Activated CD8-positive, alpha-beta T cell treated with anti-CD3 and anti-CD28 coated beads, Interleukin-2, amount 10 ng/mL, durations not matched to agents 7 days and 5 days (primary cell): ENCODE data around the gene TMEM18. TPM values are rescaled to one million over a fixed set of nuclear protein-coding genes. Genes with fewer than 3 reads are reported as not detected.

Source experiments
- ATAC-seq: fragments of 150-1000 bp; cut with Tn5 transposase; one replicate; pipeline ENCODE4 v1.10.0; 2021; ENCODE audit warnings: moderate library complexity
- CTCF ChIA-PET: fragments of 350-600 bp; sonication (Branson Sonifier 250); formaldehyde crosslinking; loops from one replicate; lab custom pipeline; 2021; ENCODE audit warnings: antibody characterized with exemption; lab: Charles Lee
- POLR2A ChIA-PET: fragments of 350-600 bp; sonication (Branson Sonifier 250); formaldehyde crosslinking; loops from one replicate; lab custom pipeline; 2021; ENCODE audit warnings: antibody characterized with exemption; lab: Charles Lee
- DNase-seq: peaks from one replicate; pipeline ENCODE4 v3.0.0-alpha.2; 2020
- H3K27ac Mint-ChIP-seq: one replicate; pipeline ENCODE4 v1.8.0; 2021; ENCODE audit warnings: mild to moderate bottlenecking, mixed read lengths
- H3K27me3 Mint-ChIP-seq: one replicate; pipeline ENCODE4 v1.8.0; 2021; ENCODE audit warnings: low read depth, mixed read lengths
- H3K36me3 Mint-ChIP-seq: one replicate; pipeline ENCODE4 v1.8.0; 2021; ENCODE audit warnings: low read depth, mixed read lengths
- H3K4me1 Mint-ChIP-seq: one replicate; pipeline ENCODE4 v1.8.0; 2021; ENCODE audit warnings: low read depth, mixed read lengths
- H3K4me3 Mint-ChIP-seq: one replicate; pipeline ENCODE4 v1.8.0; 2021; ENCODE audit warnings: mild to moderate bottlenecking, mixed read lengths
- H3K9me3 Mint-ChIP-seq: one replicate; pipeline ENCODE4 v1.8.0; 2022; ENCODE audit warnings: mixed read lengths; ENCODE audit not compliant: insufficient read depth
- total RNA-seq, 2 experiments: library from RNA; stranded (reverse); gene quantifications; one replicate each; pipeline ENCODE4 v1.2.3, GENCODE V29; 2021

TMEM18 gene
- 10 to 100 TPM; 31.1 to 32.0 TPM for total RNA-seq

DNA sequence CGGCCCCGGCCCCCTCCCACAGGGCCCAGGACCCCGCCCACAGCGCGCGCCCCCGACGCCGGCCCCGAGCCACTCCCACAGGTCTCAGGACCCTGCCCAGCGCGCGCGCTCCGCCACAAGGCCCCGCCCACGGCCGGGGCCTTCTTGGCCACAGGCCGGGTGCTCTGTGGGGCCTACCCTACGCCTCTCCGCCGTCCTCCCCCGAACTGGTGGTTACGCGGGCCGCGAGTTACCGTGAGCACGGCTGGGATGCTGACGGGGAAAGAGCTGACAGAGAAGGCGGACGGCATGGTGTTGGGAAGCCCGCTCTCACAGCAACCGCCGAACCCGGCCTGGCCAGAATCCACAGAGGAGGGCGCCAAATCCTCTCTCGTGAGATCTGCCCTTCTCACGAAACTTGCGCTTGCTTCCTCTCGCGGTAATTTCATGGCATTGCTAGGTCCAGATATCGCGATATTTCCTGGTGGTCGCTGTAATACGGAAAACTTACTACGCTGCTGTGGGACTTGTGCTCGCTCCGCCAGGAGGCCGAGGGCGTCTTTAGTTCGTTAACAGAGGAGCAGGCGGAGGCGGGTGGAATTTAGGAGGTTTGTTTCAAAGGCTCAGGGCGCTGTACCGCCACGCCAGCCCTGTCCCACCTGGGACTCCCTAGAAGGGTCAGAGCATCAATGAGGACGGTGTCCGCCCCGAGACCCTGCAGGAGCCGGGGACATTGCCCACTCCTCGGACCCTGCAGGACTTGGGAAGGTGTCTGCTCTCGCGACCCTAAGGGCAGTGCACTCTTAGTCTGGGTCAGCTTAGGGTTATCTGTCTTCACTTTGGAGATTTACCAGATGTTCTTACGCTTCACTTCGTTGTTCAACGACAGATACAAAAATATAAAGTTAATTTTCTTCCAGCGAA is at the start of gene TMEM18:
Gene TMEM18, minus strand, starts transcription at position 351 of the 903 bp plus-strand sequence. Its CDS starts 61 bp downstream, at position 290.
- ChIA-PET CTCF (interaction anchor here (1.7 kb wide), 1 partner anchor 10 kb away, joined by 4 read pairs; no protein-coding TSS in a partner anchor), POLR2A (interaction anchor here (1.1 to 1.7 kb wide), 3 partner anchors 11 to 297 kb away, joined by 3 to 5 read pairs (median 5); no protein-coding TSS in a partner anchor)
- Mint-ChIP-seq H3K9me3 (no peaks in the 10 kb centered on the region), H3K27me3 (no peaks in the 10 kb centered on the region), H3K4me1 (peaks cover 42% of the 10 kb centered on the region), H3K27ac (peak within 1 kb of the TSS; percentile 99), H3K36me3 (peaks cover 59% of the 10 kb centered on the region), H3K4me3 (peak within 1 kb of the TSS; percentile 96)
- ATAC-seq (peak; percentile 69), DNase-seq (peak; percentile 94)

DNA sequence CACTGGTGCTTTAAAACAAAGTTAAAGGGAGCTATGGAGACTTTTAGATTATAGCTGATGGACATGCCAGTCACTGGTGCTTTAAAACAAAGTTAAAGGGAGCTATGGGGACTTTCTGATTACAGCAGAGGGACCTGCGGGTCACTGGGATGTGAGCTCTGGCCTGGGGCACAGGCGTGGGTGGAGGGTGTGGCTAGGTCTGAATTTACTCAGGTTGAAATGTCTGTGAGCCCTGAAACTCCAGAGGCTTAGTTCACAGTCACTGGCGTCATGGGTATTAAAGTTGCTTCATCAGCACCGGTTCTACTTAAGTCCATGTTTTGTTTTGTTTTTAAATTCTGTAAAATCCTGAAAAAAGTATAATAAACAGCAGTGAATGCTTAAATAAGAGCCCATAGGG is 49.0 kb upstream of the TMEM18 start:
- peaks cover 17% of the 10 kb centered on the region for H3K27me3 Mint-ChIP-seq
- ChIA-PET POLR2A (interaction anchor here (1.1 kb wide), 1 partner anchor 14 kb away, joined by 3 read pairs; no protein-coding TSS in a partner anchor), CTCF (interaction anchor here (1.0 to 1.3 kb wide), 2 partner anchors 11 to 415 kb away, joined by 3 read pairs; no protein-coding TSS in a partner anchor)
- ATAC-seq (no peak), DNase-seq (no peak)
- H3K9me3 Mint-ChIP-seq: no peaks in the 10 kb centered on the region
- no peak overlapping the region for H3K4me3 Mint-ChIP-seq
- H3K27ac Mint-ChIP-seq: no peak overlapping the region
- H3K4me1 Mint-ChIP-seq: no peaks in the 10 kb centered on the region
- no peaks in the 10 kb centered on the region for H3K36me3 Mint-ChIP-seq

DNA sequence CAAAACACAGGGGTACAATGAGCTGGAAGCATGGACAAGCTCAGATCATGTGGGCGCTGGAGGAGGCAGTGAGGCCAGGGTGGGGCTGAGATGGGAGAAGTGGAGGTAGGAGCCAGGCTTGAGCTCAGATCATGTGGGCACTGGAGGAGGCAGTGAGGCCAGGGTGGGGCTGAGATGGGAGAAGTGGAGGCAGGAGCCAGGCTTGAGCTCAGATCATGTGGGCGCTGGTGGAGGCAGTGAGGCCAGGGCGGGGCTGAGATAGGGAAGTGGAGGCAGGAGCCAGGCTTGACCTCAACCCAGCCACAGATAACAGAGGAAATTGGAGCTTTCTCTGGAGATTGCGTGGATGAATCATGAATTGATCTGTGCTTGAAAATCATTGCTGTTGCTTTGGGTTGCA is 48.3 kb upstream of the TMEM18 start:
- Mint-ChIP-seq H3K27me3 (peaks cover 19% of the 10 kb centered on the region), H3K9me3 (no peaks in the 10 kb centered on the region), H3K4me3 (no peak overlapping the region), H3K4me1 (no peaks in the 10 kb centered on the region), H3K27ac (no peak overlapping the region), H3K36me3 (no peaks in the 10 kb centered on the region)
- ChIA-PET CTCF (interaction anchor here (1.0 to 1.3 kb wide), 2 partner anchors 11 to 416 kb away, joined by 3 read pairs; no protein-coding TSS in a partner anchor), POLR2A (interaction anchor here (1.1 kb wide), 1 partner anchor 14 kb away, joined by 3 read pairs; no protein-coding TSS in a partner anchor)
- DNase-seq (no peak), ATAC-seq (no peak)

DNA sequence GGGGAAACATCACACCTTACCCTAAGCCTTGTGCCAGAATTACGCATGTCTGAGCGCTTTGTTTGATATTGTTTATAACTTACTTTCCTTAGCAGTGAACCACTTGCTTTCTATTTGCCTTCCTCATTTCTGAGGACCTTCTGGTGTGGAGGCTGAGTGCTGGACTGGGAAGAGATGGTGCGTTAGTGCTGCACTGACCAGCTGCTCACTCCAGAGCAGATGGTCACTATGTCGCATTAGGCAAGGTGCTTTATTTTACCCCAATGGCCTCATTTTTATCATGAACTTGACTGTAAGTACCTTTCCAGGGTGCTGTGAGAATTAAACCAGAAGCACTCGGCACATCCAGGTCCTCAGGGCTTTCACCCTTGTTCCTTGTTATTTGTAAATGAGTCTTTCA is 46.6 kb upstream of the TMEM18 start:
- Mint-ChIP-seq H3K27me3 (peaks cover 15% of the 10 kb centered on the region), H3K4me1 (no peaks in the 10 kb centered on the region), H3K36me3 (no peaks in the 10 kb centered on the region), H3K9me3 (no peaks in the 10 kb centered on the region), H3K4me3 (no peak overlapping the region), H3K27ac (no peak overlapping the region)
- DNase-seq (no peak), ATAC-seq (no peak)
- POLR2A ChIA-PET: no interaction called here
- CTCF ChIA-PET: no interaction called here

DNA sequence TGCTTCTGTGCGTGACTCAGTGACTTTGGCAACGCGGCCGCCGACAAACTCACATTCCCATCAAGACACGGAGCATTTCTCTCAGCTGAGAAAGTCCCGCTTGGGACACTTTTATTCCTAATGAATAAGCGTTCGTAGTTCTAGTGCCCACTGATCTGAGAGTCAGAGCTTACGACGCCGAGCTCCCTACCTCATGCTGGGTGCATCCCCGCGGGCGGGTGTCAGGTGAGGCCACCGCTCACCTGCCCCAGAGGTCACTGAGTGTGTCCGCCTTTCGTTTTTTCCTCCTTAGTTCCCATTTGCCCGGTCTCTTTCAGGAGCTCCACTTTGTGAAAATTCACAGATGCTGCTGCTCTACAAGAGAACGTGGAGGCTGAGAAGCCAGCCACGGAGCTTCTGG is 43.6 kb upstream of the TMEM18 start:
- Mint-ChIP-seq H3K9me3 (no peaks in the 10 kb centered on the region), H3K4me3 (no peak overlapping the region), H3K27me3 (peaks cover 21% of the 10 kb centered on the region), H3K36me3 (no peaks in the 10 kb centered on the region), H3K4me1 (no peaks in the 10 kb centered on the region), H3K27ac (no peak overlapping the region)
- ATAC-seq: no peak
- no peak for DNase-seq
- CTCF ChIA-PET: no interaction called here
- POLR2A ChIA-PET: no interaction called here

DNA sequence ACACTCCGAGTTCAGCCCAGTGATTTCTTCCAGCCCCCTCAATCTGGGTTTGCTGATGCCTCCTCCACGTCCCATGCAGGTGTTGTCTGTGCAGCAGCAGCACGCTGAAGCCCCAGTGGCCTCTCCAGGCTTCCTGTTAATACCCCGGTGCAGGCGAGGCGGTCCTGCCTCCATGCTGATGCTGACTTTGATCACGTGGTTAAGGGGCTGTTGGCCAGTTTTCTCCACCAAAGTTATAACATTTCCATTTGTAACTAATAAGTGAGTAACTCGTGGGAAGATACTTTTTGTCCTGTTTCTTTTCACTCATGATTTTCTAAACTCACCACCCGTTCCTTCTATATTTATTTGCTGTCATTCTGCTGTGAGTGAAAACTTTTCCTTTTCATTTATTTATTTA is 42.5 kb upstream of the TMEM18 start:
- ChIA-PET CTCF (no interaction called here), POLR2A (no interaction called here)
- DNase-seq (no peak), ATAC-seq (no peak)
- H3K4me3 Mint-ChIP-seq: no peak overlapping the region
- no peaks in the 10 kb centered on the region for H3K9me3 Mint-ChIP-seq
- no peak overlapping the region for H3K27ac Mint-ChIP-seq
- peaks cover 2% of the 10 kb centered on the region for H3K4me1 Mint-ChIP-seq
- H3K36me3 Mint-ChIP-seq: no peaks in the 10 kb centered on the region
- H3K27me3 Mint-ChIP-seq: peaks cover 23% of the 10 kb centered on the region

DNA sequence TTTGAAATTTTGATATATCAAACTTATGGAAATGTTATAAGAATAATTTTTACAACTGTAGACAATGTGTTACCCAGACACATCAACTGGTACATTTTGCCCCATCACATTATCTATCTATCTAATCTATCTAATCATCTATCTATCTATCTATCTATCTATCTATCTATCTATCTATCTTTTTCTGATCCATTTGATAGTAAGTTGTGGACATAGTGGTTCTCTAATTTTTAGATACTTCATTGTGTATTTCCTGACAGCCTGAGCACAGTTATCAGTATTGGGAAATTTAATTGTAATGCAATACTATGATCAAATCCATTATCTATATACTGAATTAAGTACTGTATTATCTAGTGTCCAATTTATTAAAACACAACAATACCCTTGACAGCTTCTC is 42.0 kb upstream of the TMEM18 start:
- ATAC-seq: no peak
- H3K27ac Mint-ChIP-seq: no peak overlapping the region
- H3K4me1 Mint-ChIP-seq: peaks cover 4% of the 10 kb centered on the region
- no peaks in the 10 kb centered on the region for H3K36me3 Mint-ChIP-seq
- no peak overlapping the region for H3K4me3 Mint-ChIP-seq
- ChIA-PET POLR2A (no interaction called here), CTCF (no interaction called here)
- no peaks in the 10 kb centered on the region for H3K9me3 Mint-ChIP-seq
- DNase-seq: no peak
- peaks cover 18% of the 10 kb centered on the region for H3K27me3 Mint-ChIP-seq

DNA sequence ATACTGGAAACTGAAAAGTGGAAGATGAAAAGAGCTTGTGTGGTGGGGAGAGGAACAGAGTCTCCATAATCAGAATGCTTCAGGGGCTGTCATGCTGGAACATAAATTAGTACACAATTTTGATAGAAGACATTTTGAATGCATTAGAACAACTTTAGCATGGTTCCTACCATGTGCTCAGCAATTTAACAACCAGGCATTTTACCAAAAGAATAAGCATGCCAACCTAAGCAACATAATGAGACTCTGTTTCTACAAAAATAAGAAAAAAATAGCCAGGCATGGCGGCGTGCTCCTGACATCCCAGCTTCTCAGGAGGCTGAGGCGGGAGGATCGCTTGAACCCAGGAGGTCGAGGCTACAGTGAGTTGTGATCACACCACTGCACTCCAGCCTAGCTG is 40.5 kb upstream of the TMEM18 start:
- ChIA-PET CTCF (no interaction called here), POLR2A (no interaction called here)
- peaks cover 4% of the 10 kb centered on the region for H3K4me1 Mint-ChIP-seq
- ATAC-seq: no peak
- H3K27ac Mint-ChIP-seq: no peak overlapping the region
- H3K36me3 Mint-ChIP-seq: no peaks in the 10 kb centered on the region
- no peak for DNase-seq
- H3K4me3 Mint-ChIP-seq: no peak overlapping the region
- peaks cover 13% of the 10 kb centered on the region for H3K27me3 Mint-ChIP-seq
- H3K9me3 Mint-ChIP-seq: no peaks in the 10 kb centered on the region

DNA sequence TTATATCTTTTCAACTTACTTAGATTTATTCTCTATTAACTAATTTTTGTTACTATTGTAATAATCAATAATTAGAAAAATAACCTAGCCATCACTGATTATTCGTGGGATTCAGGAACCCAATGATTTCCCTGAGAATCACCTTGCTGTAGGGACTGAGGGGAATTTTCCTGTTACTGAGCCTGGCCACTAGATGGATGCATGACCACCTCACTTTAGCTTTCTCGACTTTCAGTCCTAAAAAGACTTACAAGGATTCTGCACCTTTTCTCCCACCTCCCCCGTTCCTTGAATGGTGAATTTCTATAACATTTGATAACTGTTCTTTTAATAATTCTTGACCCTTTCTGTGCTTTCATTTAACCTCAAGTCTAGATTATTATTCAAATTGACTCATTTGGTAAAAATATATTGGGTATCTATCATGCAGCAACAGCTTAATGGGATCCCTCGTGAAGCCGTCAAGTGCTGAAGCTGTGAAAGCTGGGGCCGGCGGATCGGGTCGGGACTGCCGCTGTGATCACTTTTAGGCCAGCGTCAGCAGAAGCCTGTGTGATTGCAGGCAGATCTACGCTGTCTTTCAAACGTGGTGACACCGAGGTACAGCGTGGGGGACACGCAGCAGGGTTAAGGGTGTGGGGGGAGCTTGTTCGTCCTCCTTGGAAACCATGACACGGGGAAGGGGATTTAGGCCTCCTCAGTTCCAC is 38.8 kb upstream of the TMEM18 start:
- Mint-ChIP-seq H3K36me3 (no peaks in the 10 kb centered on the region), H3K27me3 (peaks cover 24% of the 10 kb centered on the region), H3K4me1 (peaks cover 4% of the 10 kb centered on the region), H3K9me3 (no peaks in the 10 kb centered on the region), H3K27ac (no peak overlapping the region), H3K4me3 (no peak overlapping the region)
- ChIA-PET POLR2A (no interaction called here), CTCF (interaction anchor here (1.1 to 1.7 kb wide), 3 partner anchors 21 to 830 kb away, joined by 3 to 6 read pairs (median 3); no protein-coding TSS in a partner anchor)
- ATAC-seq: no peak
- DNase-seq: no peak

DNA sequence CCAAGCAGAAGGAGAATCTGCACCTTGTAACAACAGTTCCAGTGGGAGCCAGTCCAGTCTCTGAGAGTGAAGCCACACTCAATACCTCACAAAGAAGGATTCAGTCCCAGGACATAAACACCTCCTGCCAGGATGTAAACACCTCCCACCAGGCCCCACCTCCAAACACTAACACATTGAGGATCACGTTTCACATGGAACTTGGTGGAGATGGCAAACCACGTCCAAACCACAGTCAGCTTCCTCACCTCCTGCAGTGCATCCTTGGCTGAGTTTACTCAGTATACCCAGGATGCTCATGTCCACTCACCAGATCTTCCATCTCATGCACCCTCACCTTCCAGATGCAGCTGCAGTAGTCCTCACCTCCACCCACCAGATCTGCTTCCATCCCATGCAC is 37.8 kb upstream of the TMEM18 start:
- POLR2A ChIA-PET: no interaction called here

DNA sequence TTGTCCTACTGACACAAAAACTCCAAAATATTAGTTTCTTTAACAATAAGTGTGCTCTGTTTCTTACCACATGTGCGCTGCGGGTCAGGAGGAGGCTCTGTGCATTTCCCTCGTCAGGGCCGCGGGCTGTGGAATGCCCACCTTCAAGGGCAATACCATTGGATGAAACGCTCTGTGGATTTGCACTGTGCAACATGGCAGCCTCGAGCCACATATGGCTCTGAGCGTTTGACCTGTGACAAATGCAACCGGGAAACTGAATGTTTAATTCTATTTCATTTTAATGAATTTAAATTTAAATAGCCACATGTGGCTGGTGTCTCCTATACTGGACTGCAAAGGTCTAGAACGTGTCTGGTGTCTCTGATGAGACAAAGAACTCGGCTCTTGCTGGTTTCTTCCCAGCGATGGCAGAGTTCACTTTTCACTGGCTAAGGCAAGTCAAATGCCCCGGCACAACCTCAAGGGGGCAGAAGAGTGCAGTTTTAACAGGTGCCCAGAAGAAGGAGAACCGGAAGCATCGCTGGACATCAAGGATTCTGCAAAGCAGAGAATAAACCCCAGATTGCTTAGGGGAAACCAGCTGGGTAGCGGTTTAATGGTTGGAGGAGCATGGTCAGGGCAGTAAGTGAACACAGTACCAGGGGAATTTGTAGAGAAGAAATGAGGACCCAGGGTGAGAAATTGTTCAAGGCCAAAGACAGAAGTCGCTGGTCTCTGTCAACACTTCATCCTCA is 37.0 kb upstream of the TMEM18 start:
- Mint-ChIP-seq H3K4me3 (no peak overlapping the region), H3K27ac (no peak overlapping the region), H3K27me3 (peaks cover 24% of the 10 kb centered on the region), H3K36me3 (no peaks in the 10 kb centered on the region), H3K4me1 (peaks cover 4% of the 10 kb centered on the region), H3K9me3 (no peaks in the 10 kb centered on the region)
- CTCF ChIA-PET: interaction anchor here (0.9 to 1.7 kb wide), 4 partner anchors 11 to 592 kb away, joined by 3 to 6 read pairs (median 4); no protein-coding TSS in a partner anchor
- POLR2A ChIA-PET: no interaction called here
- ATAC-seq: peak; percentile 61
- DNase-seq: peak; percentile 60

More for the DNA sequence above, 37.8 kb upstream of the TMEM18 start:
- ATAC-seq (no peak), DNase-seq (no peak)
- Mint-ChIP-seq H3K27ac (no peak overlapping the region), H3K4me3 (no peak overlapping the region), H3K9me3 (no peaks in the 10 kb centered on the region), H3K4me1 (peaks cover 4% of the 10 kb centered on the region), H3K27me3 (peaks cover 22% of the 10 kb centered on the region), H3K36me3 (no peaks in the 10 kb centered on the region)
- CTCF ChIA-PET: interaction anchor here (0.9 to 1.7 kb wide), 5 partner anchors 11 to 831 kb away, joined by 3 to 6 read pairs (median 3); no protein-coding TSS in a partner anchor
